ENCODE measurements around the gene SELE.

The SELE gene

GRCh38 chr1:169682071-169682470 lies 51.8 kb downstream of the SELE start:
- DNase-seq: no peak

GRCh38 chr1:169681140-169681539 lies 52.7 kb downstream of the SELE start:
- no peak for DNase-seq

- no peak for DNase-seq
Observed at GRCh38 chr1:169680377-169681019, 53.4 kb downstream of the SELE start.

GRCh38 chr1:169679692-169680091 lies 54.2 kb downstream of the SELE start:
- no peak for DNase-seq

- no peak for DNase-seq
Observed at GRCh38 chr1:169676001-169676400, 57.9 kb downstream of the SELE start.
